Mucosa of stomach (tissue), 1 donor: Measurements from ENCODE around the gene USP17L27.
"Not testable (repeated sequence)": the region's sequence is repeated elsewhere in the genome, so short reads cannot be mapped to it uniquely, and the experiment has no call there.

ENCODE experiments used
- H3K27me3 ChIP-seq: one replicate; pipeline ENCODE4 v1.7.0; 2013; ENCODE audit warnings: mild to moderate bottlenecking, low read length; ENCODE audit not compliant: control insufficient read depth, insufficient read depth
- H3K36me3 ChIP-seq: one replicate; pipeline ENCODE4 v1.7.0; 2013; ENCODE audit warnings: low read length; ENCODE audit not compliant: control insufficient read depth, insufficient read depth
- H3K4me1 ChIP-seq: one replicate; pipeline ENCODE4 v1.7.0; 2013; ENCODE audit warnings: mild to moderate bottlenecking, low read length; ENCODE audit not compliant: control insufficient read depth, insufficient read depth
- H3K4me3 ChIP-seq: one replicate; pipeline ENCODE4 v1.7.0; 2013; ENCODE audit warnings: low read length
- H3K9ac ChIP-seq: one replicate; pipeline ENCODE4 v1.7.0; 2013; ENCODE audit warnings: mild to moderate bottlenecking, low read length, moderate library complexity
- H3K9me3 ChIP-seq: one replicate; pipeline ENCODE4 v1.7.0; 2013; ENCODE audit warnings: mild to moderate bottlenecking, low read length, moderate library complexity; ENCODE audit not compliant: control insufficient read depth
- donor health status: Pancreatic carcinoma.

USP17L27 gene

DNA sequence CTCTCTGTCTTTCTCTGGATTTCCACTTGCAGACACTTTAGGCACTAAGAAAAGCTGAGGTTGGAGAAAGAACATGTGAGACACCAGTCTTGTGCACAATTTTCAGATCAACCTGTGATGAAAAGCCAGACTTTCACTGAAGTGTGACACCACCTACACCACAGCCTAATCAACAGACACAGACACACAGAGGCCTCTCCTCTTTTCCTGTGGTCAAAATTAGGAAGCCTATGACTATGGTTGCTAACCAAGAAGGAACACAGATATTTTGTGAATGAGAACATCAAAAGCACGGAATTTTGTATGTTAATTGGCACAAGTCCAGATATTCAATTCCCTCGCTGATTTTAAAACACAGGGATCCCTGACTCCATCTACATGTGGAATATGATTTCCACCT, 45.1 kb downstream of the USP17L27 start:
- not testable (repeated sequence) for H3K4me3 ChIP-seq, H3K36me3 ChIP-seq, H3K9me3 ChIP-seq, H3K27me3 ChIP-seq, H3K4me1 ChIP-seq, H3K9ac ChIP-seq
